Neural progenitor cell (in vitro differentiated cells): ENCODE results near the gene ASIC2. TPM values are rescaled to one million over a fixed set of nuclear protein-coding genes. Genes with fewer than 3 reads are reported as not detected.
A peak's percentile ranks its signal among the peaks of the same experiment; 100 is the strongest.

ENCODE experiments used
- DNase-seq: peaks from one replicate; pipeline ENCODE4 v3.0.0-alpha.2; 2016; ENCODE audit warnings: low spot score
- H2AFZ ChIP-seq: fragments of 200-600 bp; sonication (generic); replicated peaks from 2 replicates; pipeline ENCODE4 v1.6.1; 2016; ENCODE audit warnings: antibody characterized with exemption
- H3F3A ChIP-seq: fragments of 200-600 bp; sonication (generic); 2 replicates; pipeline ENCODE4 v1.6.1; 2016; ENCODE audit warnings: antibody characterized with exemption, low read depth
- H3K27ac ChIP-seq: fragments of 200-600 bp; sonication (generic); 2 replicates; pipeline ENCODE4 v1.5.1; 2016; ENCODE audit warnings: mild to moderate bottlenecking
- H3K27me3 ChIP-seq: fragments of 200-600 bp; sonication (generic); 2 replicates; pipeline ENCODE4 v1.6.1; 2016; ENCODE audit warnings: mild to moderate bottlenecking, moderate library complexity
- H3K36me3 ChIP-seq: fragments of 200-600 bp; sonication (generic); 2 replicates; pipeline ENCODE4 v1.5.1; 2016
- H3K4me1 ChIP-seq: fragments of 200-600 bp; sonication (generic); 2 replicates; pipeline ENCODE4 v1.6.1; 2016; ENCODE audit warnings: mixed run types
- H3K4me2 ChIP-seq: fragments of 200-600 bp; sonication (generic); 2 replicates; pipeline ENCODE4 v1.6.1; 2016
- H3K4me3 ChIP-seq: fragments of 200-600 bp; sonication (generic); 2 replicates; pipeline ENCODE4 v1.5.1; 2016
- H3K79me2 ChIP-seq: fragments of 200-600 bp; sonication (generic); 2 replicates; pipeline ENCODE4 v1.6.1; 2016; ENCODE audit warnings: low read depth
- H3K9ac ChIP-seq: fragments of 200-600 bp; sonication (generic); 2 replicates; pipeline ENCODE4 v1.6.1; 2016
- H3K9me3 ChIP-seq: fragments of 200-600 bp; sonication (generic); 2 replicates; pipeline ENCODE4 v1.5.1; 2016; ENCODE audit warnings: low read depth
- H4K20me1 ChIP-seq: fragments of 200-600 bp; sonication (generic); 2 replicates; pipeline ENCODE4 v1.6.1; 2016; ENCODE audit warnings: low read depth
- H3K27ac Mint-ChIP-seq: 3 replicates; pipeline ENCODE4 v1.8.0; 2021; ENCODE audit warnings: mixed read lengths
- H3K27me3 Mint-ChIP-seq: 2 replicates; pipeline ENCODE4 v1.8.0; 2022; ENCODE audit warnings: low read depth, mild to moderate bottlenecking, inconsistent platforms, moderate library complexity, mixed read lengths; ENCODE audit not compliant: insufficient read depth
- H3K36me3 Mint-ChIP-seq: 3 replicates; pipeline ENCODE4 v1.8.0; 2021; ENCODE audit warnings: mixed read lengths
- H3K4me1 Mint-ChIP-seq: 3 replicates; pipeline ENCODE4 v1.8.0; 2021; ENCODE audit warnings: mixed read lengths
- H3K4me3 Mint-ChIP-seq: 3 replicates; pipeline ENCODE4 v1.8.0; 2021; ENCODE audit warnings: mild to moderate bottlenecking, moderate library complexity, mixed read lengths
- H3K9me3 Mint-ChIP-seq: 3 replicates; pipeline ENCODE4 v1.8.0; 2020; ENCODE audit warnings: mixed read lengths
- CTCF ChIP-seq: fragments of 200-600 bp; sonication (generic); IDR thresholded peaks from 2 replicates; pipeline ENCODE4 v1.5.1; 2017; ENCODE audit warnings: antibody characterized with exemption, mild to moderate bottlenecking
- EZH2 ChIP-seq: fragments of 200-600 bp; sonication (generic); IDR thresholded peaks from 2 replicates; pipeline ENCODE4 v1.6.1; 2017; ENCODE audit warnings: antibody characterized with exemption, mild to moderate bottlenecking, moderate library complexity
- EZH2phosphoT487 ChIP-seq: fragments of 200-600 bp; sonication (generic); IDR thresholded peaks from 2 replicates; pipeline ENCODE4 v1.6.1; 2017; ENCODE audit warnings: antibody characterized with exemption
- total RNA-seq: library from RNA; depleted of rRNA; stranded (reverse); fragments of >200 nt; gene quantifications from 2 replicates; pipeline ENCODE4 v1.2.3, GENCODE V29; 2015; ENCODE audit warnings: low replicate concordance

ASIC2 gene
- total RNA-seq, 1 donor from 2014 or later = 2.3 TPM

- Histone ChIP-seq H4K20me1 (no peaks in the 10 kb centered on the region), H3K79me2 (no peaks in the 10 kb centered on the region), H3K4me1 (peaks cover 9% of the 10 kb centered on the region), H3K4me3 (no peak overlapping the region), H3K9me3 (no peaks in the 10 kb centered on the region), H3K27ac (no peak overlapping the region), H3K4me2 (no peak overlapping the region), H2AFZ (no peak overlapping the region), H3F3A (peaks cover 4% of the 10 kb centered on the region), H3K27me3 (no peaks in the 10 kb centered on the region), H3K9ac (no peak overlapping the region), H3K36me3 (no peaks in the 10 kb centered on the region)
- Mint-ChIP-seq H3K27me3 (peaks cover 5% of the 10 kb centered on the region), H3K36me3 (no peaks in the 10 kb centered on the region), H3K9me3 (no peaks in the 10 kb centered on the region), H3K27ac (no peak overlapping the region), H3K4me1 (peaks cover 13% of the 10 kb centered on the region), H3K4me3 (no peak overlapping the region)
- DNase-seq = no peak
- TF ChIP-seq EZH2 (no peak), CTCF (no peak), EZH2phosphoT487 (no peak)
These were observed 50.5 kb downstream of the ASIC2 start for GRCh38 chr17:33242375-33243124.

GRCh38 chr17:33241390-33241789, 51.7 kb downstream of the ASIC2 start:
- DNase-seq = no peak
- H3K9me3 Mint-ChIP-seq = no peaks in the 10 kb centered on the region
- H3K27me3 Mint-ChIP-seq = peaks cover 5% of the 10 kb centered on the region

GRCh38 chr17:33240362-33240761, 52.7 kb downstream of the ASIC2 start:
- Mint-ChIP-seq H3K4me3 (no peak overlapping the region), H3K27me3 (peaks cover 5% of the 10 kb centered on the region), H3K27ac (no peak overlapping the region), H3K9me3 (no peaks in the 10 kb centered on the region), H3K36me3 (no peaks in the 10 kb centered on the region), H3K4me1 (peaks cover 13% of the 10 kb centered on the region)
- TF ChIP-seq EZH2 (no peak), CTCF (no peak), EZH2phosphoT487 (no peak)
- H3K27ac ChIP-seq = no peak overlapping the region
- no peaks in the 10 kb centered on the region for H3K9me3 ChIP-seq
- peak overlapping the region; percentile 36 for H3K4me2 ChIP-seq
- no peaks in the 10 kb centered on the region for H3K36me3 ChIP-seq
- H3K4me3 ChIP-seq = no peak overlapping the region
- H3K79me2 ChIP-seq = no peaks in the 10 kb centered on the region
- no peaks in the 10 kb centered on the region for H4K20me1 ChIP-seq
- peaks cover 9% of the 10 kb centered on the region for H3K4me1 ChIP-seq
- H3K9ac ChIP-seq = no peak overlapping the region
- peak; percentile 46 for DNase-seq
- H3K27me3 ChIP-seq = no peaks in the 10 kb centered on the region
- H2AFZ ChIP-seq = peak overlapping the region; percentile 72
- peaks cover 4% of the 10 kb centered on the region for H3F3A ChIP-seq

More at GRCh38 chr17:33241390-33241789, 51.7 kb downstream of the ASIC2 start:
- Histone ChIP-seq H3F3A (peaks cover 4% of the 10 kb centered on the region), H3K4me1 (peaks cover 9% of the 10 kb centered on the region), H2AFZ (no peak overlapping the region), H4K20me1 (no peaks in the 10 kb centered on the region), H3K27ac (no peak overlapping the region), H3K9me3 (no peaks in the 10 kb centered on the region), H3K9ac (no peak overlapping the region), H3K4me3 (no peak overlapping the region), H3K27me3 (no peaks in the 10 kb centered on the region), H3K79me2 (no peaks in the 10 kb centered on the region), H3K36me3 (no peaks in the 10 kb centered on the region), H3K4me2 (no peak overlapping the region)
- no peaks in the 10 kb centered on the region for H3K36me3 Mint-ChIP-seq
- H3K27ac Mint-ChIP-seq = no peak overlapping the region
- no peak overlapping the region for H3K4me3 Mint-ChIP-seq
- no peak for TF ChIP-seq EZH2
- no peak for TF ChIP-seq EZH2phosphoT487
- no peak for TF ChIP-seq CTCF
- peaks cover 13% of the 10 kb centered on the region for H3K4me1 Mint-ChIP-seq
